Hepatocyte (in vitro differentiated cells): ENCODE data around the gene CYP4F22. TPM values are rescaled to one million over a fixed set of nuclear protein-coding genes. Genes with fewer than 3 reads are reported as not detected.

Experiments
- DNase-seq: peaks from one replicate; pipeline ENCODE4 v3.0.0-alpha.2; 2016; ENCODE audit warnings: low spot score
- H2AFZ ChIP-seq: fragments of 200-600 bp; sonication (generic); 2 replicates; pipeline ENCODE4 v1.6.0; 2016; ENCODE audit warnings: antibody characterized with exemption, mild to moderate bottlenecking
- H3K27ac ChIP-seq: fragments of 200-600 bp; sonication (generic); 2 replicates; pipeline ENCODE4 v1.5.1; 2016; ENCODE audit warnings: mild to moderate bottlenecking
- H3K27me3 ChIP-seq: fragments of 200-600 bp; sonication (generic); 2 replicates; pipeline ENCODE4 v1.6.1; 2016
- H3K36me3 ChIP-seq: fragments of 200-600 bp; sonication (generic); replicated peaks from 2 replicates; pipeline ENCODE4 v1.5.1; 2016; ENCODE audit warnings: low read depth; ENCODE audit not compliant: insufficient read depth
- H3K4me1 ChIP-seq: fragments of 200-600 bp; sonication (generic); 2 replicates; pipeline ENCODE4 v1.5.1; 2016; ENCODE audit warnings: mild to moderate bottlenecking, moderate library complexity; ENCODE audit not compliant: insufficient read depth
- H3K4me2 ChIP-seq: fragments of 200-600 bp; sonication (generic); 2 replicates; pipeline ENCODE4 v1.6.0; 2016
- H3K4me3 ChIP-seq: fragments of 200-600 bp; sonication (generic); 2 replicates; pipeline ENCODE4 v1.5.1; 2016; ENCODE audit warnings: mild to moderate bottlenecking
- H3K79me2 ChIP-seq: fragments of 200-600 bp; sonication (generic); 2 replicates; pipeline ENCODE4 v1.6.0; 2017; ENCODE audit warnings: mild to moderate bottlenecking
- H3K9me2 ChIP-seq: fragments of 200-600 bp; sonication (generic); replicated peaks from 2 replicates; pipeline ENCODE4 v1.6.0; 2017; ENCODE audit warnings: mild to moderate bottlenecking; ENCODE audit not compliant: insufficient read depth
- H3K9me3 ChIP-seq: fragments of 200-600 bp; sonication (generic); 2 replicates; pipeline ENCODE4 v1.5.1; 2016; ENCODE audit warnings: low read depth, mild to moderate bottlenecking
- H4K20me1 ChIP-seq: fragments of 200-600 bp; sonication (generic); 2 replicates; pipeline ENCODE4 v1.6.0; 2016; ENCODE audit warnings: mild to moderate bottlenecking; ENCODE audit not compliant: insufficient read depth, poor library complexity, severe bottlenecking
- EZH2 ChIP-seq: fragments of 200-600 bp; sonication (generic); IDR thresholded peaks from 2 replicates; pipeline ENCODE4 v1.6.1; 2016; ENCODE audit warnings: antibody characterized with exemption, mild to moderate bottlenecking, borderline replicate concordance
- EZH2phosphoT487 ChIP-seq: fragments of 200-600 bp; sonication (generic); IDR thresholded peaks from one replicate; pipeline ENCODE4 v1.6.1; 2018; ENCODE audit warnings: antibody characterized with exemption, mild to moderate bottlenecking, low read depth, moderate library complexity; ENCODE audit not compliant: unreplicated experiment, severe bottlenecking
- WGBS: methylation state at CpG from one replicate; pipeline ENCODE4 v1.1.6; 2016; ENCODE audit warnings: low lambda C conversion rate; ENCODE audit errors: missing lambda C conversion rate; 5-methylcytosine and 5-hydroxymethylcytosine counted together
- polyA plus RNA-seq: library from polyadenylated mRNA; unstranded; fragments of >200 nt; fragmentation: Nextera tagmentation; extraction: Ambion mirVana; gene quantifications from 2 replicates; pipeline ENCODE4 v1.2.1, GENCODE V29; 2016
- total RNA-seq: library from RNA; depleted of rRNA; stranded (reverse); fragments of >200 nt; gene quantifications from 2 replicates; pipeline ENCODE4 v1.2.3, GENCODE V29; 2014
- TF ChIP-seq, protein P1 (sequence below): fragments of 200-600 bp; sonication (generic); IDR thresholded peaks from 2 replicates; pipeline ENCODE4 v1.5.1; 2016; ENCODE audit warnings: antibody characterized with exemption, mild to moderate bottlenecking; ENCODE audit not compliant: poor library complexity

Gene CYP4F22
- total and polyA plus RNA-seq, 2 experiments from 2014 or later, result not detected

DNA sequence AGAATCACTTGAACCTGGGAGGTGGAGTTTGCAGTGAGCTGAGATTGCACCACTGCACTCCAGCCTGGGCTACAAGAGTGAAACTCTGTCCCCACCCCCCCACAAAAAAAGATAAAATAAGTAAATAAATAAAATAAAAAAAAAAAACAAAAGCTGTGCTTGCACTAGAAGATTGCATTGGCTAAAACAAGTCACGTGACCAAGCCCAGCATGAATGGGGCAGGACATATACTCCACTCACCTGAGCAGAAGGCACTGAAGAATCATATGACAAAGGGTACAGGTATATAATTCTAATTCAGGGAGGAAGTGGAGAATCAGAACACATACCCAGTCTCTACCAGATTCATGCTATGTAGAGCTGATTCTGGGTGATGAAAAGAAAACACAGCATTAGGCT is 36.6 kb downstream of the CYP4F22 start:
- TF ChIP-seq EZH2 (no peak), EZH2phosphoT487 (no peak)
- TF ChIP-seq, protein P1, sequence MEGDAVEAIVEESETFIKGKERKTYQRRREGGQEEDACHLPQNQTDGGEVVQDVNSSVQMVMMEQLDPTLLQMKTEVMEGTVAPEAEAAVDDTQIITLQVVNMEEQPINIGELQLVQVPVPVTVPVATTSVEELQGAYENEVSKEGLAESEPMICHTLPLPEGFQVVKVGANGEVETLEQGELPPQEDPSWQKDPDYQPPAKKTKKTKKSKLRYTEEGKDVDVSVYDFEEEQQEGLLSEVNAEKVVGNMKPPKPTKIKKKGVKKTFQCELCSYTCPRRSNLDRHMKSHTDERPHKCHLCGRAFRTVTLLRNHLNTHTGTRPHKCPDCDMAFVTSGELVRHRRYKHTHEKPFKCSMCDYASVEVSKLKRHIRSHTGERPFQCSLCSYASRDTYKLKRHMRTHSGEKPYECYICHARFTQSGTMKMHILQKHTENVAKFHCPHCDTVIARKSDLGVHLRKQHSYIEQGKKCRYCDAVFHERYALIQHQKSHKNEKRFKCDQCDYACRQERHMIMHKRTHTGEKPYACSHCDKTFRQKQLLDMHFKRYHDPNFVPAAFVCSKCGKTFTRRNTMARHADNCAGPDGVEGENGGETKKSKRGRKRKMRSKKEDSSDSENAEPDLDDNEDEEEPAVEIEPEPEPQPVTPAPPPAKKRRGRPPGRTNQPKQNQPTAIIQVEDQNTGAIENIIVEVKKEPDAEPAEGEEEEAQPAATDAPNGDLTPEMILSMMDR, result no peak
- H3K4me2 ChIP-seq, result no peak overlapping the region
- H3K9me3 ChIP-seq, result no peaks in the 10 kb centered on the region
- no peaks in the 10 kb centered on the region for H4K20me1 ChIP-seq
- no peak overlapping the region for H2AFZ ChIP-seq
- H3K4me3 ChIP-seq, result no peak overlapping the region
- WGBS, result 82% methylated on average over 1 of the region's 1 CpG
- no peaks in the 10 kb centered on the region for H3K27me3 ChIP-seq
- H3K36me3 ChIP-seq, result no peaks in the 10 kb centered on the region
- no peaks in the 10 kb centered on the region for H3K4me1 ChIP-seq
- H3K27ac ChIP-seq, result no peak overlapping the region
- no peaks in the 10 kb centered on the region for H3K79me2 ChIP-seq
- no peaks in the 10 kb centered on the region for H3K9me2 ChIP-seq
- no peak for DNase-seq

DNA sequence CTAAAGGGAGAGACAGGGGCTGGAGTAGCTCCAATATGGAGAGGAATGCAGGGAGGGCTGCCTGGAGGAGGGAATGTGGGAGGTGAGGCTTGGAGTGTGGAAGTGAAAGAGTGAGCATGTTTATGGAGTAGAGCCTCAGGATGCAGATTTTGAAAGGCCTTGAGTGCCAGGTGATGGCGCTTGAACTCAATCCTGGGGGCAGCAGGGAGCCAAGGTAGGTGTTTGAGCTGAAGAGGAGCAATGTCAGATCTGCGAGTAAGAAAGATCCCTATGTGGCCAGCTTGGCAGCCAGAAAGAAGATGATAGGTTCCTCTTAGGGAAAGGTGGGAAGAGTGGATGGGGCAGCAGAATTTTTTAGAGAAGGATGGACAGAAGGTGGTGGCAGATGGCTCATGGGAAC is 40.3 kb downstream of the CYP4F22 start:
- no peak overlapping the region for H3K4me3 ChIP-seq
- 62% methylated on average over 2 of the region's 2 CpGs for WGBS
- H4K20me1 ChIP-seq, result no peaks in the 10 kb centered on the region
- no peaks in the 10 kb centered on the region for H3K9me2 ChIP-seq
- no peak for DNase-seq
- no peaks in the 10 kb centered on the region for H3K4me1 ChIP-seq
- H3K27me3 ChIP-seq, result no peaks in the 10 kb centered on the region
- H3K79me2 ChIP-seq, result no peaks in the 10 kb centered on the region
- H3K4me2 ChIP-seq, result no peak overlapping the region
- no peaks in the 10 kb centered on the region for H3K9me3 ChIP-seq
- no peaks in the 10 kb centered on the region for H3K36me3 ChIP-seq
- H3K27ac ChIP-seq, result no peak overlapping the region
- no peak overlapping the region for H2AFZ ChIP-seq
- TF ChIP-seq, protein P1, result no peak
- no peak for TF ChIP-seq EZH2phosphoT487
- TF ChIP-seq EZH2, result no peak

DNA sequence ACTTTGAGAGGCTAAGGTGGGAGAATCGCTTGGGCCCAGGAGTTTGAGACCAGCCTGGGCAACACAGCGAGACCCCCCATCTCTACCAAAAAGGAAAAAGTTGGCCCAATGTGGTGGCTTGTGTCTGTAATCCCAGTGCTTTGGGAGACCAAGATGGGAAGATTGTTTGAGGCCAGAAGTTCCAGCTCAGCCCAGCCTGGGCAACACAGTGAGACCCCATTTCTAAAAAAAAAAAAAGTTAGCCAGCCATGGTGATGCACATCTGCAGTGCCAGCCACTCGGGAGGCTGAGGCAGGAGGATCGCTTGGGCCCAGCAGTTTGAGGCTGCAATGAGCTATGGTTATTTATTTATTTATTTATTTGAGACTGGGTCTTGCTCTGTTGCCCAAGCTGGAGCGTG is 41.3 kb downstream of the CYP4F22 start:
- TF ChIP-seq EZH2phosphoT487, result no peak
- no peak for TF ChIP-seq EZH2
- TF ChIP-seq, protein P1, result no peak
- no peaks in the 10 kb centered on the region for H3K27me3 ChIP-seq
- DNase-seq, result no peak
- WGBS, result 78% methylated on average over 5 of the region's 5 CpGs
- H3K9me3 ChIP-seq, result no peaks in the 10 kb centered on the region
- H3K9me2 ChIP-seq, result no peaks in the 10 kb centered on the region
- H3K36me3 ChIP-seq, result no peaks in the 10 kb centered on the region
- no peak overlapping the region for H3K4me3 ChIP-seq
- H3K79me2 ChIP-seq, result no peaks in the 10 kb centered on the region
- H3K4me1 ChIP-seq, result no peaks in the 10 kb centered on the region
- H3K27ac ChIP-seq, result no peak overlapping the region
- H4K20me1 ChIP-seq, result no peaks in the 10 kb centered on the region
- no peak overlapping the region for H2AFZ ChIP-seq
- no peak overlapping the region for H3K4me2 ChIP-seq

DNA sequence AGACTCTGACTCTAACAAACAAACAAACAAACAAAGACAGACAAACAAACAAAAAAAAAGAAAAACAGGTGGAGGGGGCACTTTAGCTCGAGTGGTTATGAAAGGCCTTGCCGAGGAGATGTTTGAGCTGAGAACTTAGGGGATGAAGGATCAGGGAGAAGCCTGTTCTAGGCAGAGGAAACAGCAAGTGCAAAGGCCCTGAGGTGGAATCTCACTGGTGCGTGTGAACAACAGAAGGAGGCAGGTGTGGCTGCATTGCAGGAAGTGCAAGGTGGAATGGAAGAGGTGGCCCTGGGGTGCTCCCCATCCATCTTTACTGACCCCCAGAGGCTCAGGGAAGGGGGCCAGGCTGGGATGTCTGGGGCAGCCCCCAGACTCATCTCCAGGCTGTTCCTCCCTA is 41.9 kb downstream of the CYP4F22 start:
- Histone ChIP-seq H3K4me3 (no peak overlapping the region), H3K9me2 (no peaks in the 10 kb centered on the region), H3K79me2 (no peaks in the 10 kb centered on the region), H3K9me3 (no peaks in the 10 kb centered on the region), H3K4me2 (no peak overlapping the region), H2AFZ (no peak overlapping the region), H3K4me1 (no peaks in the 10 kb centered on the region), H4K20me1 (no peaks in the 10 kb centered on the region), H3K36me3 (no peaks in the 10 kb centered on the region), H3K27ac (no peak overlapping the region), H3K27me3 (no peaks in the 10 kb centered on the region)
- TF ChIP-seq EZH2phosphoT487 (no peak), EZH2 (no peak)
- TF ChIP-seq, protein P1, result no peak
- 80% methylated on average over 3 of the region's 3 CpGs for WGBS
- DNase-seq, result no peak
